ENCODE measurements around the gene KLHDC9. TPM values are rescaled to one million over a fixed set of nuclear protein-coding genes. Genes with fewer than 3 reads are reported as not detected.
A peak's percentile ranks its signal among the peaks of the same experiment; 100 is the strongest.

KLHDC9 gene
- total and polyA plus RNA-seq, 2 of the 13 experiments (the other 11 are each of a cell fraction or from before 2014, with no cell fraction given), result 2.9 TPM

DNA sequence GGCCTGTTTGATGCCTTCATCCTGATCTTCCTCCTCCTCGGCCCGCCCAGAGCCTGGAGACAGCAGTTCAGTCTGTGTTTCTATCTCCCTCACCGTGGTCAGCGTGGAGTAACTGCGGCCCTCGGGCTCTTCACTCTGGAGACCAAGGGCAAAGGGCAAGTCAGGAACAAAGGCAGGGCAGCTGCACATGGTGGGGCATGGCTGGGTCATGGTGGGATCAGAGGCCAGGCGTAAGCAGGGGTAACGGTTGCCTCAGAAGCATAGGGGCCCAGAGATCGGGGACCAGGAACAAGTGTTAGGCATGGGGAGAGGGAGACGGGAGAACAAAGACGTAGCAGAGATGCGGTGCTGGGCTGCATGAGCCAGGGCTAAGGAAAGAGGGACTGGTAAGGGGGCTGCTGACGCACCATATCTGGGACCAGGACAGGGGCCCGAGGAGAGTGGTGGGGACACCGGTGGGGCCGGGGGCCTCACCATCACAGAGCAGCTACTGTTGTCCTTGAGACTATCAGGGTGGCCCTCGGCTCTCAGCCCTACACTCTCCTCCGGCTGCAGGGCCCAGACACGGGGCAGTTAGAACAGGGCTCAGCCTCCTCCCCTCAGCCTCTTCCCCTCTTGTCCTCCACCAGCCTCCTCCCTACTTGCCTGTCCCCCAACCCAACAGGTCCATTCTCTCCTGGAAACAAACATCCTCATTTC is 25.3 kb upstream of the KLHDC9 start (continued):
- TF ChIP-seq, protein P1, sequence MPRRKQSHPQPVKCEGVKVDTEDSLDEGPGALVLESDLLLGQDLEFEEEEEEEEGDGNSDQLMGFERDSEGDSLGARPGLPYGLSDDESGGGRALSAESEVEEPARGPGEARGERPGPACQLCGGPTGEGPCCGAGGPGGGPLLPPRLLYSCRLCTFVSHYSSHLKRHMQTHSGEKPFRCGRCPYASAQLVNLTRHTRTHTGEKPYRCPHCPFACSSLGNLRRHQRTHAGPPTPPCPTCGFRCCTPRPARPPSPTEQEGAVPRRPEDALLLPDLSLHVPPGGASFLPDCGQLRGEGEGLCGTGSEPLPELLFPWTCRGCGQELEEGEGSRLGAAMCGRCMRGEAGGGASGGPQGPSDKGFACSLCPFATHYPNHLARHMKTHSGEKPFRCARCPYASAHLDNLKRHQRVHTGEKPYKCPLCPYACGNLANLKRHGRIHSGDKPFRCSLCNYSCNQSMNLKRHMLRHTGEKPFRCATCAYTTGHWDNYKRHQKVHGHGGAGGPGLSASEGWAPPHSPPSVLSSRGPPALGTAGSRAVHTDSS (CRISPR knock-in tag; conservative IDR thresholded peaks at IDR 0.05), result no peak
- TF ChIP-seq, protein P2, sequence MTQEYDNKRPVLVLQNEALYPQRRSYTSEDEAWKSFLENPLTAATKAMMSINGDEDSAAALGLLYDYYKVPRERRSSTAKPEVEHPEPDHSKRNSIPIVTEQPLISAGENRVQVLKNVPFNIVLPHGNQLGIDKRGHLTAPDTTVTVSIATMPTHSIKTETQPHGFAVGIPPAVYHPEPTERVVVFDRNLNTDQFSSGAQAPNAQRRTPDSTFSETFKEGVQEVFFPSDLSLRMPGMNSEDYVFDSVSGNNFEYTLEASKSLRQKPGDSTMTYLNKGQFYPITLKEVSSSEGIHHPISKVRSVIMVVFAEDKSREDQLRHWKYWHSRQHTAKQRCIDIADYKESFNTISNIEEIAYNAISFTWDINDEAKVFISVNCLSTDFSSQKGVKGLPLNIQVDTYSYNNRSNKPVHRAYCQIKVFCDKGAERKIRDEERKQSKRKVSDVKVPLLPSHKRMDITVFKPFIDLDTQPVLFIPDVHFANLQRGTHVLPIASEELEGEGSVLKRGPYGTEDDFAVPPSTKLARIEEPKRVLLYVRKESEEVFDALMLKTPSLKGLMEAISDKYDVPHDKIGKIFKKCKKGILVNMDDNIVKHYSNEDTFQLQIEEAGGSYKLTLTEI (CRISPR knock-in tag; conservative IDR thresholded peaks at IDR 0.05), result no peak
- TF ChIP-seq, protein P3, sequence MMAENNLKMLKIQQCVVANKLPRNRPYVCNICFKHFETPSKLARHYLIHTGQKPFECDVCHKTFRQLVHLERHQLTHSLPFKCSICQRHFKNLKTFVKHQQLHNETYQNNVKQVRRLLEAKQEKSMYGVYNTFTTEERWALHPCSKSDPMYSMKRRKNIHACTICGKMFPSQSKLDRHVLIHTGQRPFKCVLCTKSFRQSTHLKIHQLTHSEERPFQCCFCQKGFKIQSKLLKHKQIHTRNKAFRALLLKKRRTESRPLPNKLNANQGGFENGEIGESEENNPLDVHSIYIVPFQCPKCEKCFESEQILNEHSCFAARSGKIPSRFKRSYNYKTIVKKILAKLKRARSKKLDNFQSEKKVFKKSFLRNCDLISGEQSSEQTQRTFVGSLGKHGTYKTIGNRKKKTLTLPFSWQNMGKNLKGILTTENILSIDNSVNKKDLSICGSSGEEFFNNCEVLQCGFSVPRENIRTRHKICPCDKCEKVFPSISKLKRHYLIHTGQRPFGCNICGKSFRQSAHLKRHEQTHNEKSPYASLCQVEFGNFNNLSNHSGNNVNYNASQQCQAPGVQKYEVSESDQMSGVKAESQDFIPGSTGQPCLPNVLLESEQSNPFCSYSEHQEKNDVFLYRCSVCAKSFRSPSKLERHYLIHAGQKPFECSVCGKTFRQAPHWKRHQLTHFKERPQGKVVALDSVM (CRISPR knock-in tag; IDR thresholded peaks at IDR 0.05), result peak; percentile 87
- no peak for TF ChIP-seq ZNF136 (CRISPR knock-in tag; IDR thresholded peaks at IDR 0.05; ENCODE audit: low read depth)
- no peak for TF ChIP-seq CEBPB (IDR thresholded peaks at IDR 0.05; ENCODE audit: borderline replicate concordance, low read depth, low read length)
- TF ChIP-seq, protein P4, sequence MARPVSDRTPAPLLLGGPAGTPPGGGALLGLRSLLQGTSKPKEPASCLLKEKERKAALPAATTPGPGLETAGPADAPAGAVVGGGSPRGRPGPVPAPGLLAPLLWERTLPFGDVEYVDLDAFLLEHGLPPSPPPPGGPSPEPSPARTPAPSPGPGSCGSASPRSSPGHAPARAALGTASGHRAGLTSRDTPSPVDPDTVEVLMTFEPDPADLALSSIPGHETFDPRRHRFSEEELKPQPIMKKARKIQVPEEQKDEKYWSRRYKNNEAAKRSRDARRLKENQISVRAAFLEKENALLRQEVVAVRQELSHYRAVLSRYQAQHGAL (CRISPR knock-in tag; IDR thresholded peaks at IDR 0.05; ENCODE audit: not compliant biosample characterization), result no peak
- no peak for TF ChIP-seq PHF20 (CRISPR knock-in tag; IDR thresholded peaks at IDR 0.05)
- 0 out of 2 replicates have a peak, but pooled peaks have one; percentile 19 for TF ChIP-seq NR2F2 (IDR thresholded peaks at IDR 0.05; ENCODE audit: borderline replicate concordance, low read depth)
- TF ChIP-seq ZFP36L1 (CRISPR knock-in tag; IDR thresholded peaks at IDR 0.05), result no peak
- TF ChIP-seq, protein P5, sequence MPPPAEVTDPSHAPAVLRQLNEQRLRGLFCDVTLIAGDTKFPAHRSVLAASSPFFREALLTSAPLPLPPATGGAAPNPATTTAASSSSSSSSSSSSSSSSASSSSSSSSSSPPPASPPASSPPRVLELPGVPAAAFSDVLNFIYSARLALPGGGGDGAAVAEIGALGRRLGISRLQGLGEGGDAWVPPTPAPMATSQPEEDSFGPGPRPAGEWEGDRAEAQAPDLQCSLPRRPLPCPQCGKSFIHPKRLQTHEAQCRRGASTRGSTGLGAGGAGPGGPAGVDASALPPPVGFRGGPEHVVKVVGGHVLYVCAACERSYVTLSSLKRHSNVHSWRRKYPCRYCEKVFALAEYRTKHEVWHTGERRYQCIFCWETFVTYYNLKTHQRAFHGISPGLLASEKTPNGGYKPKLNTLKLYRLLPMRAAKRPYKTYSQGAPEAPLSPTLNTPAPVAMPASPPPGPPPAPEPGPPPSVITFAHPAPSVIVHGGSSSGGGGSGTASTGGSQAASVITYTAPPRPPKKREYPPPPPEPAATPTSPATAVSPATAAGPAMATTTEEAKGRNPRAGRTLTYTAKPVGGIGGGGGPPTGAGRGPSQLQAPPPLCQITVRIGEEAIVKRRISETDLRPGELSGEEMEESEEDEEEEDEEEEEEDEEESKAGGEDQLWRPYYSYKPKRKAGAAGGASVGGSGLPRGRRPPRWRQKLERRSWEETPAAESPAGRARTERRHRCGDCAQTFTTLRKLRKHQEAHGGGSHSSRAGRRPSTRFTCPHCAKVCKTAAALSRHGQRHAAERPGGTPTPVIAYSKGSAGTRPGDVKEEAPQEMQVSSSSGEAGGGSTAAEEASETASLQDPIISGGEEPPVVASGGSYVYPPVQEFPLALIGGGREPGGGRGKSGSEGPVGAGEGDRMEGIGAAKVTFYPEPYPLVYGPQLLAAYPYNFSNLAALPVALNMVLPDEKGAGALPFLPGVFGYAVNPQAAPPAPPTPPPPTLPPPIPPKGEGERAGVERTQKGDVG (CRISPR knock-in tag; IDR thresholded peaks at IDR 0.05; ENCODE audit: borderline replicate concordance), result no peak
- TF ChIP-seq, protein P6, sequence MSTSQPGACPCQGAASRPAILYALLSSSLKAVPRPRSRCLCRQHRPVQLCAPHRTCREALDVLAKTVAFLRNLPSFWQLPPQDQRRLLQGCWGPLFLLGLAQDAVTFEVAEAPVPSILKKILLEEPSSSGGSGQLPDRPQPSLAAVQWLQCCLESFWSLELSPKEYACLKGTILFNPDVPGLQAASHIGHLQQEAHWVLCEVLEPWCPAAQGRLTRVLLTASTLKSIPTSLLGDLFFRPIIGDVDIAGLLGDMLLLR (CRISPR knock-in tag; IDR thresholded peaks at IDR 0.05), result no peak
- TF ChIP-seq ZFY (CRISPR knock-in tag; IDR thresholded peaks at IDR 0.05), result peak; percentile 49
- no peak for TF ChIP-seq ZNF446 (CRISPR knock-in tag; IDR thresholded peaks at IDR 0.05)
- TF ChIP-seq ZBTB20 (CRISPR knock-in tag; IDR thresholded peaks at IDR 0.05; ENCODE audit: borderline replicate concordance, low read depth), result no peak
- no peak for TF ChIP-seq SP1 (IDR thresholded peaks at IDR 0.05)
- TF ChIP-seq SP1 (CRISPR knock-in tag; IDR thresholded peaks at IDR 0.05), result no peak
- no peak for TF ChIP-seq KDM6A (CRISPR knock-in tag; IDR thresholded peaks at IDR 0.05; ENCODE audit: low read depth)
- TF ChIP-seq NR3C1 (CRISPR knock-in tag; IDR thresholded peaks at IDR 0.05), result no peak
- no peak for TF ChIP-seq ZKSCAN5 (CRISPR knock-in tag; IDR thresholded peaks at IDR 0.05)
- TF ChIP-seq KDM3A (CRISPR knock-in tag; IDR thresholded peaks at IDR 0.05; ENCODE audit: low read depth), result no peak
- no peak for TF ChIP-seq KLF9 (CRISPR knock-in tag; IDR thresholded peaks at IDR 0.05; ENCODE audit: low read depth)

Data from HepG2 (cell line).